Activated T-cell treated with anti-CD3 and anti-CD28 coated beads, Interleukin-2, amount 50 U/mL, for 1 hour (primary cell): ENCODE data around the gene NTSR1.
"Not testable (repeated sequence)": the region's sequence is repeated elsewhere in the genome, so short reads cannot be mapped to it uniquely, and the experiment has no call there.

Experiments used
- DNase-seq: peaks from one replicate; pipeline ENCODE4 v3.0.0-alpha.2; 2020

NTSR1 gene

GRCh38 chr20:62675156-62675876 lies 33.3 kb upstream of the NTSR1 start:
- DNase-seq = no peak

DNA sequence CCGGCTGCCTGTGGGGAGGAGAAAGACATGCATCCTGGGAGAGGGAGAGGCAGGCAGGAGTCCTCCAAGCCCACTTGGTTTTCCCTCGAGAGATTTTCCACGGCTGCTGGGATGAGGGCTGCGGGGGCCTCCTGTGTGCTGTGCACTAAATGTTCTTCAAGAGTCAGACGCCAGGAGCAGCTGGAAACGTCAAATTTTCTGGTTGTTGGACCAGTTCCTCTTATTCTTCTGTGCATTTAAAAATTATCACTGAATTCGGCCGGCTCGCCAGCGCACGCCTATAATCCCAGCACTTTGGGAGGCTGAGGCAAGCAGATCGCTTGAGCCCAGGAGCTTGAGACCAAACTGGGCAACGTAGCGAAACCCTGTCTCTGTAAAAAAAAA lies 32.8 kb upstream of the NTSR1 start:
- no peak for DNase-seq

GRCh38 chr20:62676976-62677375 lies 31.7 kb upstream of the NTSR1 start:
- no peak for DNase-seq

GRCh38 chr20:62677678-62678077 lies 31.0 kb upstream of the NTSR1 start:
- no peak for DNase-seq

DNA sequence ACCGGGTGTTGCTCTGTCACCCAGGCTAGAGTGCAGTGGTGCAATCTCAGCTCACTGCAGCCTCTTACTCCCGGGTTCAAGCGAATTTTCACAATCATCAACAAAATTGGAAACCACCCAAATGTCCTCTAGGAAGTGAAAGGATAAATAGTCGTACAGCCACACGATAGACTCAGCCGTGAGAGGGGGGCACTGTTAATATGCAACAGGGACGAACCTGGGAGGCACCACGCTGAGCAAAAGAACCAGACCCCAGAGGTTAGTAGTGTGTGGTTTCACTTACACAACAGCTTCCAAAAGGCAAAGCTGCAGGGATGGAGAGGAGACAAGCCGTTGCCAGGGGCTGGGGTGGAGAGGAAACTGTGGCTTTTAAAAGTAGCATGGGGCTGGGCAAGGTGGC lies 30.1 kb upstream of the NTSR1 start:
- DNase-seq = no peak

DNA sequence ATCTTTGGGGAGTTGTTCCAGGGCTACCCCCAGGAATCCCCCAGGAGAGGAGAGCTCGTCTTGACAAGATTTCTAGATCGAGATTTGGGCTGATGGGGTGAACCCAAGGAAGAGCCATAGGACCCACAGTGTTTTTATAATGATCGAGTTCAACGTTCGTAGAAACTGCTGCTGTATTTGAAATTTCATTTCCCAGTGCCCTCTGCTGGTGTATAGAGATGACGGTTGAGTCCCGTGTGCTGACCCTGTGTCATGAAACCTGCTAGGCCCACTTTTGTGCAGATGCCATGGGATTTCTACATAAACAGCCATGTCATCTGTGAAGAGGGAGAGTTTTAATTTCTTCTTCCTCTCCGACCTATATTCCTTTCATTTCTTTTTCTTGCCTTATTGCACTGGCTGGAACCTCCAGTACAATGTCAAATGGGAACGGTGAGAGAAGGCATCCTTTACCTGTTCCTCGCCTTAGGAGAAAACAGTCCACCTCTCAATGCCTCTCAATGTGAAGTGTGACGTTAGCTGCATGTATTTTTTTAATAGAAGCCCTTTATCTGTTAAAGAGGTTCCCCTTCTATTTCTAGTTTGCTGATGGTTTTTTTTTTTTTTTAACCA lies 28.6 kb upstream of the NTSR1 start:
- no peak for DNase-seq

DNA sequence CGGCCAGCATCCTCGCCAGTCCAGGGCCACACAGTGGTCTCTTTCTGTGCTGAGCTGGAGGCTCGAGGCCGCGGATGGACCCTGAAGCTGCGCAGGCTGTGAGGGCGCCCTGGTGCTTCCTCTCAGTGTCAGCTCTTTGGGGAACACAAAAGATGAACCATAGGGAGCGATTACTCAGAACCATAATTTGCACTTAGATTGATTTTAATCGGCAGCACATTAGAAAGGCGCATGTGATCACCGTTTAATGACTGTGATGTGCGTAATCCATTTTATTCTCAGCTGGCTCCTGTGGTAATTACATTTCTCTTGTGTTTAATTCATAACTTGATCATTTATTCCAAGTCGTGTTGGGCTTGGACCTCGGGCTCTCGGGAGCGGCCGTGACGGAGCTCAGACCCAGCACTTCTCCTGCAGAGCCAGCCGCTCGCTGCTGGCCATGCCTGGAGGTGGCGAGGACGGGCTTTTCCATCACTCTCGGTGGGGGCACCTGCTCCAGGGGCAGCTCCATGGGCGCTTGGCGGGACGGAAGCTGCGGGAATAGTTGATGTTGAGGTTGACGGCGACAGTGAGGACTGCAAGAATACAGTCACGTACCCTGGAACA lies 25.6 kb upstream of the NTSR1 start:
- no peak for DNase-seq

DNA sequence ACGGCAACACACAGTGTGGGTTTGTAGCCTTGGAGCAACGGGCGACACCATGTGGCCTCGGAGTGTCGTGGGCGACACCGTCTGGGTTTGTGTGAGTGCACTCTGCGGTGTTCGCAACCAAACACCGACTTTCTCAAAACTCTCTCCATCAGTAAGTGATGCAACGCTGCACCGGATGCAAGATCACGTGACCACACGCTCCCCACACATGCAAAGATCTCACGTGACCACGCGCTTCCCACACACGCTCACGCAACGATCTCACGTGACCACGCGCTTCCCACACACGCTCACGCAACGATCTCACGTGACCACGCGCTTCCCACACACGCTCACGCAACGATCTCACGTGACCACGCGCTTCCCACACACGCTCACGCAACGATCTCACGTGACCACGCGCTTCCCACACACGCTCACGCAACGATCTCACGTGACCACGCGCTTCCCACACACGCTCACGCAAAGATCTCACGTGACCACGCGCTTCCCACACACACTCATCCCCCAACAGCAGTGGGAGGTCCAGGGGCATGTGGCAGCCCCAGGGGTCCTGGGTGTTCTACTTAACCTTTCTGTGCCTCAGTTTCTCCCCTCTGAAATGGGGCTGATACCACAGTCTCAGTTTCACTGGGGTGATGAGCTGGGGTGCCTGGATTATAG lies 24.8 kb upstream of the NTSR1 start:
- DNase-seq = not testable (repeated sequence)

DNA sequence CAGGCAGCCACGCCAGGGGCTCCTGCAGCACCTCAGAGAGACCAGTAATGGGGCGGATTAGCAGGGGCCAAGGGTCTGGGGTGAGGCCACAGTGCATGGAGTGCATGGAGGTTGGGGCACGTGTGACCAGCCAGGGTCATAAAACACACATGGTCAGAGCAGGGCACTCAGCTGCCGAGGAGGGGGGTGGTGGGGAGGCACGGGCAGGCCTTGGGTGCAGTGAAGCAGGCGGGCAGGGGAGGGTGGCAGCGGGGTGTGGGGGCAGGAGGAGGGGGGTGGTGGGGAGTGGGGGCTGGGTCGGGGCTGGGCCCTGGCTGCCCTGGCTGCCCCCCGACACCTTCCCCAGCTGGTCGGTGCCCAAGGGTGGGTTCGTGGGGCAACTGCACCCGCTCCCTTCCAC lies 23.7 kb upstream of the NTSR1 start:
- no peak for DNase-seq

DNA sequence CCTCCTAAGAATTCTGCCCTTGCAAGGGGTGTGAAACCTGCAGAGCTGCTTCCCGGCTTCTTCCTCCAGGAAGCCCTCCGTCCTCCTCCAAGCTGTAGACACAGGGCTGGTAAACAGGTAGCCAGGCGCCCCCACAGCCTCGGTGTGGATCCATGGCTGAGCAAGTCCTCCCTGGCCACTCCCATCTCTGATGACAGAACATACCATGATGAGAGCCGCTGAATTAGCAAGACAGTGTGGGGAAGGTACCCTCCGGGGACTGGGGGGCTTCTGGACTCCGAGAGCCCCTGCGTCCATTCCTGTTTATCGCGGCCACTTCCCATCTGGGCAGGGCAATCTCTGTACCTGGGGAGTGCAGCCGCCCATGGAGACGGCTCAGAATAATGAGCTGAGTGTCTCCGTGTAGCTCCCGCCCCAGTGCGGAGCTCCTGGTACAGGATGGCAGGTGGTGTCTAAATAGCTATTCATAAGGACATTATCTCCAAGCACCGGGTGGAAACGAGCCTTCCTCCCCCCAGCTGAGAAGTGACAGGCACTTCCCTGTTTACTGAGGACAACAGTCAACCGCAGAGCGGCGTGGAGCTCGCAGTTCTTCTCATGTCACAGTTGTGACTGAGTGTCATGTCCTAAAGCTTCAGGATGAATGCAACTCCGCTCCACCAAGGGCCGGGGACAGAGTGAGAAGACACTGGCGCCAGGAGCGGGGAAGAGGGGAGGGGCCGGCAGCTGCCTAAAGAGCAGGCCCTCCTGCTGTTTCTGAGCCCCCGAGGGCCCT lies 22.7 kb upstream of the NTSR1 start:
- DNase-seq = no peak

DNA sequence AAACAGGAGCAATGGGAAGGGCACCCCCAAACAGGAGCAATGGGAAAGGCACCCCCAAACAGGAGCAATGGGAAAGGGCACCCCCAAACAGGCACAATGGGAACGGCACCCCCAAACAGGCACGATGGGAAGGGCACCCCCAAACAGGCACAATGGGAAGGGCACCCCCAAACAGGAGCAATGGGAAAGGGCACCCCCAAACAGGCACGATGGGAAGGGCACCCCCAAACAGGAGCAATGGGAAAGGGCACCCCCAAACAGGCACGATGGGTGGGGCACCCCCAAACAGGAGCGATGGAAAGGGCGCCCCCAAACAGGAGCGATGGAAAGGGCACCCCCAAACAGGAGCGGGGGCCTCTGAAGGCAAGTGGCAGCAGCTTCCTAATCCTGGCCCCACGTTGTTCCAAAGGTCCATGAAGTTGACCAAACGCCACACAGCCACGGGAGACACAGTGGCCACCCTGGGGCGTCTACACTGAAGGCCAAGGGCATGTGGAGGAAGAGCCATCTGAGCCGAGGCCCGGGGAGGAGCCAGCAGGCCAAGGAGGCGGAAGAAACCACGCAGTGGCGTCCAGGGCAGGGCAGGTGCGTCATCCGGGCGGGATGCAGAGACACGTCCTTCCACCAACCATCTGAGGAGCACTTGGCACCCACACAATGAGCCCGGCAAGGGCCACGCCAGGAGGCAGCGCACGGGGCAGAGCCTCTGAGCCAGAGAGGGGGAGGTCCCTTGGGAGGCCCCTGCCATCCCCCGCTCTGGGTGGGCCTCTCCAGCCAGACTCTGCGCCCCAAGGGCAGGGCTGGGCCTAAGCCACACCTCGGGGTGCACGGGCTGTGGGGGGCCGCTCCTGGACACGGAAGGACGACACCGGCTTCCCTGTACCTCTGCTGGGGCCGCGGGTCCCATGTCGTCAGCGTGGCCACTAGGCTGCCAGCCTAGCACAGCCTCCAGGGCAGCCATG lies 21.5 kb upstream of the NTSR1 start:
- DNase-seq = no peak

- DNase-seq = no peak
Measured at GRCh38 chr20:62688083-62688482, 20.6 kb upstream of the NTSR1 start.

DNA sequence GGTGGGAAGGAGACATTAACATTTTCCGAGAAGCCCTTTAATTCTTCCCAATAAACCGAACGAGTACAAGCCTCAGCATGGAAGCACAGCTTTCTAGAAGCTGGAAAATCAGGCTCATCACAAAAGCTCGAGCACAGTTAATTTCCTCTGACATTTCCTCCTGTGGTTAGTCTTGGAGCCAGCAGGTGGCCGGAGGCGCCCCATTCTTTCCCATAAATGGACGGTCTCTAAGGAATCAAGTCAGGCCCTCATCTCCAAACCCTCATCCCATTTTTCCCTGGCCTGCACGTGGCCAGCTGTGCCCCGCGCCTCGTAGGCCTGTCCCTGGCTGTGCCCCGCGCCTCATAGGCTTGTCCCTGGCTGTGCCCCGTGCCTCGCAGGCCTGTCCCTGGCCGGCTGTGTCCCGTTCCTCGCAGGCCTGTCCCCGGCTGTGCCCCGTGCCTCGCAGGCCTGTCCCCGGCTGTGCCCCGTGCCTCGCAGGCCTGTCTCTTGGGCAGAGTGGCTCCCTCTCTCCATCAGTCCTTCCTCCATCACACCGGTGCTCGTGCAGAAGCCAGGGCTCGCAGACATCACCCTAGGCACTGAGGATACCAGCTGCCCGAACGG lies 19.7 kb upstream of the NTSR1 start:
- DNase-seq = no peak

- no peak for DNase-seq
Measured at GRCh38 chr20:62689861-62690260, 18.8 kb upstream of the NTSR1 start.

DNA sequence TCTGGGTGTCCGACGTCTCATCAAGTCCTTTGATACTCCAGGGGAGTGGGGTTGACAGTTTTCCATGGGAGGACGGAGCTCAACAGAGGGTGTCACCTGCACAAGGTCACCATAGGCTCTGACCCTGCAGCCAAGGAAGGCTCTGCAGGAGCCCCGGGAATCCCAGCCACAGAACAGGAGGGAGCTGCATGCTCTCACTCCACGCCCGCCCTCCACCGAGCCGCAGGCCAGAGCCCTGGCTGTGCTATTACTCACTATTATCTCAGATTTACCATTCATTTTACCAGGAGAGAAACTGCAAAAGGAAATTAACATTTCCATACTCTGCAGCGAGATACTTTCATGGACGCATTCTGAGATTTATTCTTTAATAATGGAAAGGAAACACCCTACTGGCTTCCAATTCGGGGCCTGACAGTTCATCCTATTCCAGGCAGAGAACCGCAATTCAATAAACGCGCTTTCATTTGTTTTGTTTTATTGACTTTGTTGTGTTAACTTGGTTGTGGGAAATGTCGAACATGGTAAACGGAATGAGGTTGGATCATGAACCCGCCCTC lies 18.3 kb upstream of the NTSR1 start:
- no peak for DNase-seq

GRCh38 chr20:62691487-62691886 lies 17.1 kb upstream of the NTSR1 start:
- DNase-seq = no peak

DNA sequence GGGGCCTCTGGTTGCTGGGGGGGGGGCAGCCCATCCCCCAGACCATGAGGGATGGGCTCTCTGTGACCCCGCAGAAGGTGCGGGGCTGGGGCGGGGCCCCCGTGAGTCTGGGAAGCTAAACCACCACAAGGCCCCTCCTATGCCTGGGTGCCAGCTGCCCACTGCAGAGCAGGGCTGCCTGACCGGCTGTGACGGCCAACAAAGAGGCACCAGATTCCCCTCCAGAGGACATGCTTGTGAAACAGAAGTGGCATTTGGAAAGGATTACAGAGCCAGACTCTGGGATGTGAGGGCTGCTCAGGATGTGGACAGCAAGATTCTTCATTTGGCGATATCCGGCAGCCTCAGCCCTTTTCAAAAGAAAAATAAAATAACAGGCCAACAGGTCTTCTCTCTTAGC lies 16.5 kb upstream of the NTSR1 start:
- DNase-seq = no peak

DNA sequence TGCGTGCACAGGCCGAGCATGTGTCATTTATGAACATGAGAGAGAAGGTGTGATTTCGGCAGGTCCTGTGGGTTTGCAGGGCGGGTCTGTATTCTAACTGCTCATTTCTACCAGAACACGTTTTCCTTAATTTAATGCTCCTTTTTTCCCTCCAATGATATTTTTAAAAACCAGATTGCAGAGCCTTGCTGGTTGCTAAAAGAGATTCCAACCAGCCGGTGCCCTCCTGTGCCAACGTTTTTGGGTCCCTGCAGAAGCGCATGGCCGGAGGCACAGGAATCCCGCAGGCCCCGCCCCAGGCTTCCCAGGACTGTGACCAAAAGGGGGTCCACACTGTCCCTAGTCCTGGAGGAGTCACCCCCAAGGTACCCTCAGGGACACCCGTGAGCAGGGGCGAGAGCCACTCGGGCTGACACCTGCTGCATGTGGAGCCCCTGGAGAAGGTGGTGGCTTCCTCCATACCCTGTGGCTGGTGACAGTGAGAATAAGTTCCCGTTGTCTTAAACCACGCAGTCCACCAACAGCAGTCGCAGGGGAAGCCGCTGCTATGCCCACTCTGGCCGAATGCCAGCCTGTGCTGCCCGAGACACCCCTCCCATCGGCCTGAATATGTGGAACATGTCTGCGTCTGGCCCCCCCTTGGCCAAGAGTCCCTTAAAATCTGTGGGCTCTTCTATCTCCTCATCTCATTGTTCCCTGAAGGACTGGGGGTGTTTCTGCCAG lies 15.7 kb upstream of the NTSR1 start:
- DNase-seq = no peak

- DNase-seq = no peak
Measured at GRCh38 chr20:62693524-62693922, 15.1 kb upstream of the NTSR1 start.

DNA sequence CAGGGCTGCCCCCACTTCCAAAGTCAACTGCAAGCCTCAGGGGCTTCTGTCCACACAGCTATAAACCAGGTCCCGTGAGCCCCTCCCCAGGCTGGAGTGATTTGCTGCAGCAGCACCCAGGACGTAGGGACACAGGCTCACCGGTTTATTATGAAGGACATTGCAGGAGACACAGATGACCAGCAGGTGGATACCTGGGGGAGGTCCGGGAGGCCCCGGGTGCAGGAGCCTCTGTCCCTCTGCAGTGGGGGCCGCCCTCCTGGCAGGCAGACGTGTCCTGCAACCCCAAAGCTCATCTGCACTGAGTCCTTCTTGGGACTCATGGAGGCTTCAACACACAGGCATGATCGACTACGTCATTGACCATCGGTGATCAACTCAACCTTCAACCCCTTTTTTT lies 14.5 kb upstream of the NTSR1 start:
- DNase-seq = no peak

GRCh38 chr20:62694868-62695267 lies 13.8 kb upstream of the NTSR1 start:
- DNase-seq = no peak
